ENCODE results near the gene POLR1A. TPM values are rescaled to one million over a fixed set of nuclear protein-coding genes. Genes with fewer than 3 reads are reported as not detected.
"Not testable (repeated sequence)": the region's sequence is repeated elsewhere in the genome, so short reads cannot be mapped to it uniquely, and the experiment has no call there.

Gene POLR1A
- polyA plus RNA-seq, 3 donors = 18.8 to 24.3 (median 24.0) TPM

- no peak for DNase-seq
Measured at GRCh38 chr2:86000131-86000937, 105.4 kb downstream of the POLR1A start.

- DNase-seq = no peak
Measured at GRCh38 chr2:85999061-85999831, 106.4 kb downstream of the POLR1A start.

GRCh38 chr2:85998071-85998991 lies 107.4 kb downstream of the POLR1A start:
- peak; percentile 44 for DNase-seq

- no peak for DNase-seq
Measured at GRCh38 chr2:85997017-85997970, 108.4 kb downstream of the POLR1A start.

GRCh38 chr2:85996591-85996990 lies 109.1 kb downstream of the POLR1A start:
- no peak for DNase-seq

GRCh38 chr2:85995648-85996529 lies 109.8 kb downstream of the POLR1A start:
- DNase-seq = no peak

- no peak for DNase-seq
Measured at GRCh38 chr2:85994897-85995647, 110.6 kb downstream of the POLR1A start.

- no peak for DNase-seq
Measured at GRCh38 chr2:85994421-85994777, 111.3 kb downstream of the POLR1A start.

GRCh38 chr2:85992611-85993010 lies 113.1 kb downstream of the POLR1A start:
- DNase-seq = no peak

- DNase-seq = not testable (repeated sequence)
Measured at GRCh38 chr2:85992053-85992452, 113.6 kb downstream of the POLR1A start.

- no peak for DNase-seq
Measured at GRCh38 chr2:85990084-85990483, 115.6 kb downstream of the POLR1A start.

- no peak for DNase-seq
Measured at GRCh38 chr2:85989288-85989865, 116.3 kb downstream of the POLR1A start.

- no peak for DNase-seq
Measured at GRCh38 chr2:85988914-85989270, 116.8 kb downstream of the POLR1A start.

- DNase-seq = no peak
Measured at GRCh38 chr2:85988175-85988913, 117.3 kb downstream of the POLR1A start.

GRCh38 chr2:85987266-85988174 lies 118.2 kb downstream of the POLR1A start:
- DNase-seq = no peak

- no peak for DNase-seq
Measured at GRCh38 chr2:85986121-85986520, 119.6 kb downstream of the POLR1A start.

- DNase-seq = no peak
Measured at GRCh38 chr2:85984788-85985187, 120.9 kb downstream of the POLR1A start.

Data from renal pelvis (tissue), 4 donors.